22Rv1 (cell line): ENCODE results near the gene IL20RA.
"Not testable (repeated sequence)": the region's sequence is repeated elsewhere in the genome, so short reads cannot be mapped to it uniquely, and the experiment has no call there.

Experiments
- H3K27ac ChIP-seq: fragments of 450-650 bp; 2 replicates; pipeline ENCODE4 v1.5.1; 2017
- CTCF ChIP-seq: fragments of 450-650 bp; IDR thresholded peaks from 2 replicates; pipeline ENCODE4 v1.5.1; 2017; ENCODE audit warnings: mild to moderate bottlenecking
- ZFX ChIP-seq: fragments of 450-650 bp; IDR thresholded peaks from 2 replicates; pipeline ENCODE4 v1.6.1; 2017; ENCODE audit warnings: antibody characterized with exemption, borderline replicate concordance

Gene IL20RA

GRCh38 chr6:136962661-136963060 lies 82.1 kb downstream of the IL20RA start:
- no peak overlapping the region for H3K27ac ChIP-seq
- TF ChIP-seq ZFX (no peak), CTCF (no peak)

GRCh38 chr6:136961848-136962247 lies 82.9 kb downstream of the IL20RA start:
- TF ChIP-seq ZFX: no peak
- TF ChIP-seq CTCF: no peak
- no peak overlapping the region for H3K27ac ChIP-seq

- no peak overlapping the region for H3K27ac ChIP-seq
- no peak for TF ChIP-seq CTCF
- no peak for TF ChIP-seq ZFX
Observed at GRCh38 chr6:136960781-136961180, 84.0 kb downstream of the IL20RA start.

- not testable (repeated sequence) for H3K27ac ChIP-seq
Observed at GRCh38 chr6:136959935-136960334, 84.8 kb downstream of the IL20RA start.

- no peak overlapping the region for H3K27ac ChIP-seq
- no peak for TF ChIP-seq CTCF
- TF ChIP-seq ZFX: no peak
Observed at GRCh38 chr6:136959471-136959891, 85.3 kb downstream of the IL20RA start.

GRCh38 chr6:136958168-136958567 lies 86.6 kb downstream of the IL20RA start:
- H3K27ac ChIP-seq: no peak overlapping the region
- TF ChIP-seq ZFX (no peak), CTCF (no peak)

- no peak overlapping the region for H3K27ac ChIP-seq
- TF ChIP-seq ZFX: no peak
- no peak for TF ChIP-seq CTCF
Observed at GRCh38 chr6:136956590-136957544, 87.9 kb downstream of the IL20RA start.

GRCh38 chr6:136955123-136955522 lies 89.6 kb downstream of the IL20RA start:
- no peak for TF ChIP-seq ZFX
- no peak for TF ChIP-seq CTCF

More at GRCh38 chr6:136955123-136955522, 89.6 kb downstream of the IL20RA start:
- H3K27ac ChIP-seq: no peak overlapping the region
